Measurements from ENCODE around the gene PIP5K1C.

PIP5K1C gene

DNA sequence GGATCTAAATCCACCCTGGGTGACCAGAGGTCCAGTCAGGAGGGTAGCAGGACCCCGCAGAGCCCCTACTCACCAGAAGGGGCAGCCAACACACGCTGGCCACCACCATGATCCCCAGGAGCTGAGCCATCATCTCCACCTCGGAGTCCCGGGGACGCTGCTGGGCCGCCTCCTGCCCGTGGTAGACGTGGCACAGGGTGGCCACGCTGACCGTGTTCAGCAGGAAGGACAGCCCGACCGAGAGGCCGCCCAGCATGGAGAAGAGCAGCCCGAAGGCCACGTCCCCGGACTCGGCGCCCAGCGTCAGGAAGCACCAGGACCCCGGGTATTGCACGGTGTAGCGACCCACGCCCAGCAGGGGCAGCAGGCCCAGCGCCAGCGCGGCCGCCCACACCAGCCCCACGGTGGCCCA, 100.5 kb downstream of the PIP5K1C start:
- no peak for FAIRE-seq
- no peak for DNase-seq (ENCODE audit: insufficient read length, low spot score)
- TF ChIP-seq, protein P1, sequence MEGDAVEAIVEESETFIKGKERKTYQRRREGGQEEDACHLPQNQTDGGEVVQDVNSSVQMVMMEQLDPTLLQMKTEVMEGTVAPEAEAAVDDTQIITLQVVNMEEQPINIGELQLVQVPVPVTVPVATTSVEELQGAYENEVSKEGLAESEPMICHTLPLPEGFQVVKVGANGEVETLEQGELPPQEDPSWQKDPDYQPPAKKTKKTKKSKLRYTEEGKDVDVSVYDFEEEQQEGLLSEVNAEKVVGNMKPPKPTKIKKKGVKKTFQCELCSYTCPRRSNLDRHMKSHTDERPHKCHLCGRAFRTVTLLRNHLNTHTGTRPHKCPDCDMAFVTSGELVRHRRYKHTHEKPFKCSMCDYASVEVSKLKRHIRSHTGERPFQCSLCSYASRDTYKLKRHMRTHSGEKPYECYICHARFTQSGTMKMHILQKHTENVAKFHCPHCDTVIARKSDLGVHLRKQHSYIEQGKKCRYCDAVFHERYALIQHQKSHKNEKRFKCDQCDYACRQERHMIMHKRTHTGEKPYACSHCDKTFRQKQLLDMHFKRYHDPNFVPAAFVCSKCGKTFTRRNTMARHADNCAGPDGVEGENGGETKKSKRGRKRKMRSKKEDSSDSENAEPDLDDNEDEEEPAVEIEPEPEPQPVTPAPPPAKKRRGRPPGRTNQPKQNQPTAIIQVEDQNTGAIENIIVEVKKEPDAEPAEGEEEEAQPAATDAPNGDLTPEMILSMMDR (IDR thresholded peaks at IDR 0.05; ENCODE audit: insufficient read depth, missing control alignments) = no peak

DNA sequence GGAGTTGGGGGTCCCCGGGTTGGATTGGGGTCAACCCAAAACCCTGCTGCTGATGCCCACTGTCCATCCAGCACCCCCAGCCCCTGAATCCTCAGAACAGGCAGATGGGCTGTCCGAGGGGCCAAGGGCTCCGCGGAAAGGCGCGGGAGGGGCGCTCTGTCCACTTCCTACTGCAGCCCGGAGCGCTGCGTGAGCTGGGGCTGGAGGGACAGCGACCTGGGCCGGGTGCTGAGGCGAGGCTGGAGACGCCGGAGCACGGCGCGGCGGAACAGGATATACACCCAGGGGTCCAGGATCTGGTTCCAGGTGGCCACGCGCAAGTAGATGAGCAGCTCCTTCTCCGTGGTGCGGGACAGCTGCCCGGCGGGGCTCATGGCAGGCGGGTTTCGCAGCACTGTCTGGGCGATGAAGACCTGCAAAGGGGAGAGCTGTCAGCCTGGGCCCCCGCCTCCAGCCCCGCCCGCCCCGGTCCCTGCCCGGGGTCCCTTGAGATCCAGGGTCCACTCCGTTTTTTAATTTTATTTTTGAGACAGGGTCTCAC, 104.7 kb downstream of the PIP5K1C start:
- FAIRE-seq = no peak
- TF ChIP-seq, protein P1 (IDR thresholded peaks at IDR 0.05; ENCODE audit: insufficient read depth, missing control alignments) = no peak
- DNase-seq (ENCODE audit: insufficient read length, low spot score) = no peak

DNA sequence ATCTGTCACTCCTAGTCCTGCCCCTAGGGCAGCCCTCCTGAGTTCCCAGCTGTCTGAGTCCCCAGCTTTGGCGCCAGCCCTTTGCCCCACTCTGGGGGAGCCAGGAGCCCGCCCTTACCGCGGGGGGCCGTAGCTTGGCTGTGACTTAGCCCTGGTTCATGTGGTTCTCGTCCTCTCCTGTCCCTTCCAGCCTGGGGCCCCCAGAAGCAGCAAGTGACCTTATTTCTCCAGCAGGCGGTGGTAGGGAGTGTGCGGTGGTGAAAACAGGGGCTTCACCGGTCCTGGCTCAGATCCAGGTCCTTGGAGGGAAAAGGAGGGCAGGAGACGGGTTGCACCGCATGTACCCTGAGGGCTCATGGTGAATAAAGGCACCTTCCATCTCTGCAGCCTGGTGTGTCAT, 107.1 kb downstream of the PIP5K1C start:
- TF ChIP-seq, protein P1 (IDR thresholded peaks at IDR 0.05; ENCODE audit: insufficient read depth, missing control alignments) = no peak
- DNase-seq (ENCODE audit: insufficient read length, low spot score) (no peak), FAIRE-seq (no peak)

DNA sequence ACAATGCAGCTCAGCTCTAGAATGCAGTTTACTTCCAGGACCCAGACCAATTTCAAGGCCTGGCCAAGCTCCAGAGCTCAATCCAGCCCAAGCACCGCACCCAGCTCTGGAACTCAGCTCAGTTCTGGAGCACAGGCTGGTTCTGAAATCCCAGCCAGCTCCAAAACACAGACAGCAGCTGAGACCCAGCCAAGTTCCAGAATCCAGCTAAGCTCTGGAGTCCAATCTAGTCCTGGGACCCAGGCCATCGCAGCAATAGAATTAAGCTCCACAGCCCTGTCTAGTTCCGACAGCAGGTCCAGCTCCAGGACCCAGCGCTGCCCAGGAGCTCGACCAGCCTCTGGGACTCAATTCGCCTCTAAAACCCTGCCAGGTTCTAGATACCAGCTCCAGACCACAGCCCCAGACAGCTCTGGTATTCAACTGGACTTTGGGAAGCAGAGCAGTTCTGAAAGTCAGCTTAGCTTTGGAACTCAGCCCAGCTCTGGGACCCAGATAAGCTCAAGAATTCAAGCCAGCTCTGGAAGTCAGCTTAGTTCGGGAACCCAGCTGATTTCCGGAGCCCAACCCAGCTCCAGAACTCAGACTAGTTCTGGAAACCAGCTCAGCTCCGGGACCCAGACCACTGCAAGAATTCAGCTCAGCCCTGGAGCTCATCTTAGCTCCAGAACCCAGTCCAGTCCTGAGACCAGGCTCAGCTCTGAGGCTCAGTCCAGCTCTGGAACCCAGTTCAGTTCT, 108.2 kb downstream of the PIP5K1C start:
- FAIRE-seq (no peak), DNase-seq (ENCODE audit: insufficient read length, low spot score) (no peak)
- TF ChIP-seq, protein P1 (IDR thresholded peaks at IDR 0.05; ENCODE audit: insufficient read depth, missing control alignments) = no peak

DNA sequence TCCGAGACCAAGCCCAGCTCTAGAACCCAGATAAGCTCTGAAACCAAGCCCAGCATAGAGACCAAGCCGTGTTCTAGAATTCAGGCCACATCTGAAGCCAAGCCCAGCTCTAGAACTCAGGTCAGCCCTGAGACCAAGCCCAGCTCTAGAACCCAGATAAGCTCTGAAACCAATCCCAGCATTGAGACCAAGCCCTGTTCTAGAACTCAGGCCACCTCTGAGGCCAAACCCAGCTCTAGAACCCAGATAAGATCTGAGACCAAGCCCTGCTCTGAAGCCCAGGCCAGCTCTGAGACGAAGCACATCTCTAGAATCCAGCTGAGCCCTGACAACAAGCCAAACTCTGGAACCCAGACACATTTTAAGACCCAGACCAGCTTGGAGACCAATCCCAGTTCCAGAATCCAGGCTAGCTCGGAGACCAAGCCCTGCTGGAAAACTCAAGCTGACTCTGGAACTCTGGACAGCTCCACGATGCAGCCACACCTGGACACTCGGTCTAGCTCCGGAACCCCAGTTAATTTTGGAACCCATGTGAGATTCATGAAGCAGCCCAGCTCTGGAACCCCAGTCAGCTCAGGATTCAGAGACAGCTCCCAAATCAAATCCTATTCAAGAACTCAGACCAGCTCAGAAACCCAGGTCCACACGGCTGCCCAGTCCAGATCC, 109.1 kb downstream of the PIP5K1C start:
- TF ChIP-seq, protein P1 (IDR thresholded peaks at IDR 0.05; ENCODE audit: insufficient read depth, missing control alignments) = no peak
- DNase-seq (ENCODE audit: insufficient read length, low spot score) = no peak
- FAIRE-seq = no peak

DNA sequence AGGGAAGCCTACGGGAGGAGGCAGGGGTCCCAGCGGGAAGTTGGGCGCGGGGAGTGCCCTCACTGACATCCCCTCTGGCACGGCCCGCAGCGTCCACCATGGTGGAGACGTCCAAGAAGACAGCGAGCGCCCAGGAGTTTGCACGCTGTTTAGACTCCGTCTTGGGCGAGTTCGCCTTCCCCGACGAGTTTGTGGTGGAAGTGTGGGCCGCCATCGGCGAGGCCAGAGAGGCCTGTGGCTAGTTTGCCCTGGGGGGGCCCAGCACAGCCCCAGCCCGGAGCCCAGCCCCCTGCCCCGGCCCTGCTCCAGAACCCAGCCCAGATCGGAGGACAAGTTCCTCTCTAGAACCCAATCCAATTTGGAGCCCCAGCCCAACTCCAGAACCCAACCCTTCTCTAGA, 110.3 kb downstream of the PIP5K1C start:
- DNase-seq (ENCODE audit: insufficient read length, low spot score) (no peak), FAIRE-seq (no peak)
- TF ChIP-seq, protein P1 (IDR thresholded peaks at IDR 0.05; ENCODE audit: insufficient read depth, missing control alignments) = no peak

DNA sequence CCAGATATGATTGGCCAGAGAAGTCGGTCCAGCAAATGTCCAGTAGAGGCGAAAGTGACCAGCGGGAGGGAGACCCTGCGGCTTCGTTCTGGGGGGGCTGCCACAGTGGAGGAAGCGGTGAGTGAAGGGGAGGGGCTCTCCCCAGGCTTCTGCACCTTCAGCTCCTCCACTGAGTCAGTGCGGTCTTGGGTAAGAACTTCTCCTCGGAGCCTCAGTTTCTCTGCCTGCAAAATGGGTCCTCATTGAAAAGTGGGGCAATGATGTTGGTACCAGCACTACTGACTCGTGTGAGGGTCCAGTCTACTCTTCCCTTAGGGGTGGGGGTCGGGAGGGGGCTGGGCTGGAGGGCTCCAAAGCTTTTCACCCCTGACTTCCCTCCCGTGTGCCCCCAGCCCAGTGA, 110.8 kb downstream of the PIP5K1C start:
- FAIRE-seq (no peak), DNase-seq (ENCODE audit: insufficient read length, low spot score) (no peak)
- TF ChIP-seq, protein P1 (IDR thresholded peaks at IDR 0.05; ENCODE audit: insufficient read depth, missing control alignments) = no peak

All from D721Med (cell line).